SU-DHL-6 (cell line): ENCODE results near the gene PCF11.

Experiments
- H2AFZ ChIP-seq: fragments of 200-600 bp; sonication (generic); 2 replicates; pipeline ENCODE4 v1.6.1; 2014; ENCODE audit warnings: low read depth, mild to moderate bottlenecking, moderate library complexity, mixed read lengths, antibody characterized with exemption, low read length; ENCODE audit not compliant: severe bottlenecking
- H3F3A ChIP-seq: fragments of 200-600 bp; shearing (Covaris generic); 2 replicates; pipeline ENCODE4 v1.6.0; 2016; ENCODE audit warnings: antibody characterized with exemption, mild to moderate bottlenecking; ENCODE audit not compliant: insufficient read depth
- H3K27ac ChIP-seq: fragments of 200-600 bp; sonication (generic); 2 replicates; pipeline ENCODE4 v1.5.1; 2016; ENCODE audit warnings: low read depth, mild to moderate bottlenecking, low read length, moderate library complexity, mixed read lengths
- H3K27me3 ChIP-seq: fragments of 200-600 bp; sonication (generic), shearing (Covaris generic); 2 replicates; pipeline ENCODE4 v1.6.0; 2014; ENCODE audit warnings: mild to moderate bottlenecking, low read length
- H3K36me3 ChIP-seq: fragments of 200-600 bp; sonication (generic); 2 replicates; pipeline ENCODE4 v1.6.1; 2014; ENCODE audit warnings: mild to moderate bottlenecking, low read length, mixed read lengths
- H3K4me2 ChIP-seq: fragments of 300-600, 200-600 bp; shearing (Covaris generic), sonication (generic); 2 replicates; pipeline ENCODE4 v1.6.0; 2014; ENCODE audit warnings: low read length, low read depth, mild to moderate bottlenecking; ENCODE audit not compliant: poor library complexity, severe bottlenecking
- H3K4me3 ChIP-seq: fragments of 200-600 bp; sonication (generic); 2 replicates; pipeline ENCODE4 v1.5.1; 2014; ENCODE audit warnings: antibody characterized with exemption, low read length, mild to moderate bottlenecking, mixed read lengths; ENCODE audit not compliant: insufficient read depth, poor library complexity, severe bottlenecking
- H3K79me2 ChIP-seq: fragments of 200-600 bp; sonication (generic); 2 replicates; pipeline ENCODE4 v1.6.1; 2014; ENCODE audit warnings: mild to moderate bottlenecking, low read length, moderate library complexity; ENCODE audit not compliant: insufficient read depth
- H3K9ac ChIP-seq: fragments of 200-600 bp; sonication (generic); 2 replicates; pipeline ENCODE4 v1.7.0; 2014; ENCODE audit warnings: mild to moderate bottlenecking, low read length
- H3K9me2 ChIP-seq: fragments of 200-600 bp; sonication (generic); replicated peaks from 2 replicates; pipeline ENCODE4 v1.6.1; 2014; ENCODE audit warnings: low read length; ENCODE audit not compliant: insufficient read depth
- H3K9me3 ChIP-seq: fragments of 200-600 bp; sonication (generic); 2 replicates; pipeline ENCODE4 v1.6.1; 2014; ENCODE audit warnings: low read length, mixed read lengths; ENCODE audit not compliant: insufficient read depth
- H4K20me1 ChIP-seq: fragments of 200-600 bp; sonication (generic); 2 replicates; pipeline ENCODE4 v1.6.1; 2014; ENCODE audit warnings: low read depth, mild to moderate bottlenecking, antibody characterized with exemption, low read length, moderate library complexity, mixed read lengths
- CTCF ChIP-seq: fragments of 200-600 bp; sonication (generic); IDR thresholded peaks from one replicate; pipeline ENCODE4 v1.5.1; 2017; ENCODE audit warnings: antibody characterized with exemption, mild to moderate bottlenecking, low read length, moderate library complexity; ENCODE audit not compliant: insufficient read depth, poor library complexity, severe bottlenecking
- EZH2phosphoT487 ChIP-seq: fragments of 200-600 bp; sonication (generic), shearing (Covaris generic); conservative IDR thresholded peaks from 2 replicates; pipeline ENCODE4 v1.6.1; 2018; ENCODE audit warnings: mild to moderate bottlenecking, antibody characterized with exemption, low read length, moderate library complexity, mixed read lengths

Gene PCF11

GRCh38 chr11:83156996-83157593 is at the start of gene PCF11:
TSS of gene PCF11 (plus strand) at chr11:83157131. CDS start at chr11:83157440, 309 bp downstream.
- Histone ChIP-seq H2AFZ (peak within 1 kb of the TSS; percentile 96), H3K4me2 (peak within 1 kb of the TSS; percentile 99), H3K36me3 (peaks cover 35% of the 10 kb centered on the region), H3K9ac (peak within 1 kb of the TSS; percentile 90), H3F3A (peaks cover 24% of the 10 kb centered on the region), H3K79me2 (peaks cover 52% of the 10 kb centered on the region), H3K9me3 (no peaks in the 10 kb centered on the region), H3K9me2 (no peaks in the 10 kb centered on the region), H3K4me3 (peak within 1 kb of the TSS; percentile 95), H3K27ac (peak within 1 kb of the TSS; percentile 89), H4K20me1 (peaks cover 37% of the 10 kb centered on the region), H3K27me3 (no peaks in the 10 kb centered on the region)
- no peak for TF ChIP-seq EZH2phosphoT487
- TF ChIP-seq CTCF: no peak

GRCh38 chr11:83112886-83113285 is 44.0 kb upstream of the PCF11 start:
- Histone ChIP-seq H3K4me3 (no peak overlapping the region), H2AFZ (no peak overlapping the region), H3F3A (no peaks in the 10 kb centered on the region), H4K20me1 (no peaks in the 10 kb centered on the region), H3K4me2 (no peak overlapping the region), H3K27me3 (no peaks in the 10 kb centered on the region), H3K9me2 (no peaks in the 10 kb centered on the region), H3K27ac (no peak overlapping the region), H3K36me3 (no peaks in the 10 kb centered on the region), H3K79me2 (no peaks in the 10 kb centered on the region), H3K9me3 (no peaks in the 10 kb centered on the region), H3K9ac (no peak overlapping the region)
- TF ChIP-seq EZH2phosphoT487: no peak
- no peak for TF ChIP-seq CTCF

- Histone ChIP-seq H3K9me3 (no peaks in the 10 kb centered on the region), H3K4me3 (no peak overlapping the region), H3K27me3 (no peaks in the 10 kb centered on the region), H3K79me2 (no peaks in the 10 kb centered on the region), H3K36me3 (no peaks in the 10 kb centered on the region), H2AFZ (no peak overlapping the region), H3F3A (no peaks in the 10 kb centered on the region), H3K4me2 (no peak overlapping the region), H3K9me2 (no peaks in the 10 kb centered on the region), H3K27ac (no peak overlapping the region), H3K9ac (no peak overlapping the region), H4K20me1 (no peaks in the 10 kb centered on the region)
- TF ChIP-seq CTCF: no peak
- TF ChIP-seq EZH2phosphoT487: no peak
These were observed 41.9 kb upstream of the PCF11 start for GRCh38 chr11:83115026-83115425.
